Osteoblast (primary cell): Measurements from ENCODE around the gene TMED6. TPM values are rescaled to one million over a fixed set of nuclear protein-coding genes. Genes with fewer than 3 reads are reported as not detected.

Experiments used
- DNase-seq: peaks from one replicate; pipeline ENCODE4 v3.0.0; 2011; ENCODE audit warnings: low spot score, mixed read lengths; ENCODE audit not compliant: insufficient read length; ENCODE audit errors: missing footprints
- H2AFZ ChIP-seq: 2 replicates; pipeline ENCODE4 v1.6.0; 2011; ENCODE audit warnings: mild to moderate bottlenecking, low read length
- H3K27ac ChIP-seq: 2 replicates; pipeline ENCODE4 v1.5.1; 2011; ENCODE audit warnings: mild to moderate bottlenecking, low read depth, low read length, moderate library complexity
- H3K27me3 ChIP-seq: 2 replicates; pipeline ENCODE4 v1.6.0; 2012; ENCODE audit warnings: mild to moderate bottlenecking, control low read depth, inconsistent platforms, low read length, moderate library complexity; ENCODE audit not compliant: insufficient read depth
- H3K36me3 ChIP-seq: 2 replicates; pipeline ENCODE4 v1.5.1; 2011; ENCODE audit warnings: mild to moderate bottlenecking, low read length, control low read depth, moderate library complexity; ENCODE audit not compliant: insufficient read depth
- H3K4me1 ChIP-seq: 2 replicates; pipeline ENCODE4 v1.5.1; 2011; ENCODE audit warnings: mild to moderate bottlenecking, low read length, control low read depth, moderate library complexity; ENCODE audit not compliant: insufficient read depth
- H3K4me2 ChIP-seq: 2 replicates; pipeline ENCODE4 v1.6.0; 2011; ENCODE audit warnings: mild to moderate bottlenecking, low read length; ENCODE audit not compliant: insufficient read depth
- H3K4me3 ChIP-seq: fragments of 200-600 bp; sonication (generic); 3 replicates; pipeline ENCODE4 v1.5.1; 2012; ENCODE audit warnings: mild to moderate bottlenecking, low read length, inconsistent platforms; ENCODE audit not compliant: insufficient read depth
- H3K79me2 ChIP-seq: 2 replicates; pipeline ENCODE4 v1.6.0; 2012; ENCODE audit warnings: mild to moderate bottlenecking, low read length, control low read depth, inconsistent platforms; ENCODE audit not compliant: insufficient read depth
- H3K9me3 ChIP-seq: 2 replicates; pipeline ENCODE4 v1.5.1; 2011; ENCODE audit warnings: low read depth, low read length, control low read depth
- H4K20me1 ChIP-seq: 2 replicates; pipeline ENCODE4 v1.6.0; 2012; ENCODE audit warnings: mild to moderate bottlenecking, low read length, control low read depth; ENCODE audit not compliant: insufficient read depth
- total RNA-seq: library from RNA; depleted of rRNA; stranded (reverse); fragments of >200 nt; gene quantifications from 2 replicates; pipeline ENCODE4 v1.2.3, GENCODE V29; 2012
- TF ChIP-seq, protein P1 (sequence below): IDR thresholded peaks from 2 replicates; pipeline ENCODE4 v1.5.1; 2011; ENCODE audit warnings: mild to moderate bottlenecking, low read depth, low read length, moderate library complexity; ENCODE audit errors: extremely low read depth

The TMED6 gene
- total RNA-seq, 1 donor: 0.72 TPM

DNA sequence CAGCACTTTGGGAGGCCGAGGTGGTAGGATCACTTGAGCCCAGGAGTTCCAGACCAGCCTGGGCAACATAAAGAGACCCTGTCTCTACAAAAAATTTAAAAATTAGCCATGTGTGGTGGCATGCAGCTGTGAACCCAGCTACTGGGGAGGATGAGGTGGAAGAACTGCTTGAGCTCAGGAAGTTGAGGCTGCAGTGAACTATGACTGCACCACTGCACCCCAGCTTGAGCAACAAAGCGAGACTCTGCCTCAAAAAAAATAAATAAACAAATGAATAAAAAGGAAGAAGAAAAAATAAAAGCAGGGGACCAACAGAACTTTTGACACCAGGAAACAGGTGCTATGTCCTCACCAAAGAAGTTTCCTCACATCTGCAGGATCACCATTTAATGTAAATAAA, 20.0 kb upstream of the TMED6 start:
- no peak overlapping the region for H3K27ac ChIP-seq

DNA sequence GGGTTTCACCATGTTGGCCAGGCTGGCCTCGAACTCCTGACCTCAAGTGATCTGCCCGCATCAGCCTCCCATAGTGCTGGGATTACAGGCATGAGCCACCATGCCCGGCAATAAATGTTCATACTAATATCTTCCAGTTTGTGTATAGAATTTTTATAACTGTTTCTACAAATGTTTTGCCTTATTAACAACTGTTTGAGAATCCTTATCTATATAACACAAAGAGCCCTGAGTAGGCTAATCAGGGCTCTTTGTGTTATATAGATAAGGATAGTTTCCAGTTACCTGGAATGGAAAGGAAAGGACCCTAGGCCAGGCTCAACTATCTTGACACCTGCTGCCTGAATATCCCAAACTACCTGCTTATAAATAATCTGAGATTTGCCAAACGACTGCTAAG, 17.3 kb upstream of the TMED6 start:
- Histone ChIP-seq H3K27ac (no peak overlapping the region), H3K4me3 (no peak overlapping the region), H3K27me3 (no peaks in the 10 kb centered on the region), H2AFZ (no peak overlapping the region), H4K20me1 (peaks cover 6% of the 10 kb centered on the region), H3K79me2 (peaks cover 16% of the 10 kb centered on the region), H3K36me3 (peaks cover 65% of the 10 kb centered on the region), H3K4me2 (no peak overlapping the region), H3K4me1 (no peaks in the 10 kb centered on the region), H3K9me3 (no peaks in the 10 kb centered on the region)
- TF ChIP-seq, protein P1, sequence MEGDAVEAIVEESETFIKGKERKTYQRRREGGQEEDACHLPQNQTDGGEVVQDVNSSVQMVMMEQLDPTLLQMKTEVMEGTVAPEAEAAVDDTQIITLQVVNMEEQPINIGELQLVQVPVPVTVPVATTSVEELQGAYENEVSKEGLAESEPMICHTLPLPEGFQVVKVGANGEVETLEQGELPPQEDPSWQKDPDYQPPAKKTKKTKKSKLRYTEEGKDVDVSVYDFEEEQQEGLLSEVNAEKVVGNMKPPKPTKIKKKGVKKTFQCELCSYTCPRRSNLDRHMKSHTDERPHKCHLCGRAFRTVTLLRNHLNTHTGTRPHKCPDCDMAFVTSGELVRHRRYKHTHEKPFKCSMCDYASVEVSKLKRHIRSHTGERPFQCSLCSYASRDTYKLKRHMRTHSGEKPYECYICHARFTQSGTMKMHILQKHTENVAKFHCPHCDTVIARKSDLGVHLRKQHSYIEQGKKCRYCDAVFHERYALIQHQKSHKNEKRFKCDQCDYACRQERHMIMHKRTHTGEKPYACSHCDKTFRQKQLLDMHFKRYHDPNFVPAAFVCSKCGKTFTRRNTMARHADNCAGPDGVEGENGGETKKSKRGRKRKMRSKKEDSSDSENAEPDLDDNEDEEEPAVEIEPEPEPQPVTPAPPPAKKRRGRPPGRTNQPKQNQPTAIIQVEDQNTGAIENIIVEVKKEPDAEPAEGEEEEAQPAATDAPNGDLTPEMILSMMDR: no peak
- no peak for DNase-seq

More for the DNA sequence above, 20.0 kb upstream of the TMED6 start:
- Histone ChIP-seq H2AFZ (no peak overlapping the region), H3K9me3 (no peaks in the 10 kb centered on the region), H3K4me2 (no peak overlapping the region), H4K20me1 (peaks cover 6% of the 10 kb centered on the region), H3K79me2 (peaks cover 15% of the 10 kb centered on the region), H3K4me3 (no peak overlapping the region), H3K4me1 (no peaks in the 10 kb centered on the region), H3K27me3 (no peaks in the 10 kb centered on the region), H3K36me3 (peaks cover 51% of the 10 kb centered on the region)
- TF ChIP-seq, protein P1: no peak
- no peak for DNase-seq

DNA sequence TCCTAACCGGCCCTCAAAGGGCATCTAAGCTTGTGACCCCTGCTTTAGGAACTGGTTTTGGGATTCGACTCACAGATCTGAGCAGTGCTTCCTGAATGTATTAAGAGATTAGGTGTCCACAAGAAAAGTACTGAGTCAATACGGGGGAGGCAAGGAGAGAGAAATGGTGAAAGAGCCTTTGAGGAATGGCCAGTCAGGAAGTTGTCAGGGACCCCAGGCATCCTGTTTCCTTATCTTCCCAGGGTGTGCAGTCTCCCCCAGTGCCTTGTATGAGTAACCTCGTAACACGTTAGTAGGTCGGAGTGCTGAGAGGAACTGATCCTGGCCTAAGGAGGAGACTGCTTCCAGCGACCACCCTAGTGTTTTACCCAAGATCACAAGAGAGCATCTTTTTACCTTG, 16.4 kb upstream of the TMED6 start:
- Histone ChIP-seq H3K27ac (no peak overlapping the region), H3K4me3 (no peak overlapping the region), H3K4me1 (no peaks in the 10 kb centered on the region), H3K4me2 (no peak overlapping the region), H3K79me2 (peaks cover 11% of the 10 kb centered on the region), H2AFZ (no peak overlapping the region), H3K27me3 (no peaks in the 10 kb centered on the region), H4K20me1 (peaks cover 3% of the 10 kb centered on the region), H3K36me3 (peaks cover 66% of the 10 kb centered on the region), H3K9me3 (no peaks in the 10 kb centered on the region)
- TF ChIP-seq, protein P1: no peak
- no peak for DNase-seq

DNA sequence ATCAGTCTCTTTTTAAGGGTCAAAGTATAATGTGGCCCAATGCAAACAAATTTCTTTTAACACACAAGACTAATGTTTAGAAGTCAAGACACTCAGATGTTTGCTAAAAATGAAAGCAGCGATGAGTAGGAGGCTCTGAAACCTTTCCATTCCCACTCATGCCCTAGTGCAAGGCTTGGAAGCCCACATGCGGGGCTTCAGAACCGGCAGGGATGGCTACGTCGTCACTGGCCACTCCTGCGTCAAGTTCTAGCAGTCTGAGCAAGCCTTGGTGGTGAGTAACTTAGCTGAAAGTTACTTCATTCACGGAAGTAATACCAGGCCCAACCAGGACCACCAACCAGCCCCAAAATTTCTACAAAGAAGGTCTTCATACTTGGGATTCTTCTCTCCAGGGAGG, 14.8 kb upstream of the TMED6 start:
- TF ChIP-seq, protein P1: no peak
- Histone ChIP-seq H3K36me3 (peaks cover 56% of the 10 kb centered on the region), H3K4me1 (no peaks in the 10 kb centered on the region), H3K4me2 (no peak overlapping the region), H3K9me3 (no peaks in the 10 kb centered on the region), H3K4me3 (no peak overlapping the region), H3K27ac (no peak overlapping the region), H4K20me1 (no peaks in the 10 kb centered on the region), H3K27me3 (no peaks in the 10 kb centered on the region), H3K79me2 (peaks cover 5% of the 10 kb centered on the region), H2AFZ (no peak overlapping the region)
- DNase-seq: no peak
